HL-60 (cell line): ENCODE measurements around the gene RAI2.

ENCODE experiments used
- CTCF ChIP-seq: IDR thresholded peaks from one replicate; pipeline ENCODE4 v1.5.1; 2011; ENCODE audit warnings: low read length, control low read depth, inconsistent platforms; ENCODE audit not compliant: insufficient read depth
- GABPA ChIP-seq: IDR thresholded peaks from 2 replicates; pipeline ENCODE4 v1.6.1; 2012; ENCODE audit warnings: low read depth
- POLR2AphosphoS5 ChIP-seq: IDR thresholded peaks from 2 replicates; pipeline ENCODE4 v1.6.1; 2012; ENCODE audit warnings: low read depth
- REST ChIP-seq: IDR thresholded peaks from 2 replicates; pipeline ENCODE4 v1.6.1; 2012; ENCODE audit warnings: low read depth; ENCODE audit not compliant: insufficient replicate concordance
- SPI1 ChIP-seq: IDR thresholded peaks from 2 replicates; pipeline ENCODE4 v1.6.1; 2012; ENCODE audit warnings: low read depth, mild to moderate bottlenecking, borderline replicate concordance

DNA sequence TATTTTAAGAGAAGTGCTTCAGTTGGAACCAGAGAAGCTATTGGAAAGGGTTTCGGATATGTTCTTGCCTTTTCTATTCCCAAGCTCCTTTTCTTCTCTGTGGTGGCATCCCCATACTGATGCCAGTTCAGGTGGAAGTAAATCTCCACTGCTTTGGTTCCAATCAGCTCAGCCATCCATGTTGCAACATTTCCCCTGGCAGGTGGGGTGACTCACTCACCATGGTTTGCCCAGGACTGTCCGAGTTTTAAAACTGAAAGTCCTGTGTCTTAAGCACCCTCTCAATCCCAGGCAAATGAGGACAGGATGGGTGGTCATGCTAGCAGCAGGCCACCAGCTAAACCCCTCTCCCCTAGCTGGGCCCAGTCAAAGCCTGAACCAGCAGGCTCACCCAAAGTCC, 15.1 kb downstream of the RAI2 start:
- no peak for TF ChIP-seq SPI1
- no peak for TF ChIP-seq CTCF
- TF ChIP-seq REST, result no peak
- no peak for TF ChIP-seq POLR2AphosphoS5
- TF ChIP-seq GABPA, result no peak
